IPS-NIHi7 (cell line): ENCODE measurements around the gene PTPRN.
"Not testable (repeated sequence)": the region's sequence is repeated elsewhere in the genome, so short reads cannot be mapped to it uniquely, and the experiment has no call there.

Source experiments
- DNase-seq: peaks from one replicate; pipeline ENCODE4 v3.0.0; 2012; ENCODE audit warnings: mixed read lengths; ENCODE audit errors: extremely low spot score

Gene PTPRN

DNA sequence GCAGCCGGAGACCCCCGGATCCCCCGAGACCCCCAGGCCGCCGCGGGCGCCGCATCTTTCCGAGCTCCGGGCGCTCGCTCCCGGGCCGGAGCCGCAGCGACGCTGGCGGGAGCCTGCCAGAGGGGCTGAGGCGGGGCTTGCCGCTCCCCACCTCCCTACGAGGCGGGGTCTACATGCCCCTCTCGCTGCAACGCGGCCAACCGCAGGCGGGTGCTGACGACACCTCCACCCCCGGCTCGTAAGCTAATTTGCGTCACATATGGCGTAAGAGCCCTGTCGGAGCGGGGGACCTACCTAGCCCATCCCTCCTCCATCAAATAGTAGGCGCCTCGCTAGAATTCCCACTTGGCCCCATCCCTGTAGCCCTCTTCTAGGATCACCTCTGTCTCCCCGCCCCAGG, at the start of gene PTPRN:
PTPRN (minus strand) TSS at position 124 of the 400 bp plus-strand sequence; CDS start at position 55, 69 bp downstream.
- DNase-seq: peak; percentile 91

DNA sequence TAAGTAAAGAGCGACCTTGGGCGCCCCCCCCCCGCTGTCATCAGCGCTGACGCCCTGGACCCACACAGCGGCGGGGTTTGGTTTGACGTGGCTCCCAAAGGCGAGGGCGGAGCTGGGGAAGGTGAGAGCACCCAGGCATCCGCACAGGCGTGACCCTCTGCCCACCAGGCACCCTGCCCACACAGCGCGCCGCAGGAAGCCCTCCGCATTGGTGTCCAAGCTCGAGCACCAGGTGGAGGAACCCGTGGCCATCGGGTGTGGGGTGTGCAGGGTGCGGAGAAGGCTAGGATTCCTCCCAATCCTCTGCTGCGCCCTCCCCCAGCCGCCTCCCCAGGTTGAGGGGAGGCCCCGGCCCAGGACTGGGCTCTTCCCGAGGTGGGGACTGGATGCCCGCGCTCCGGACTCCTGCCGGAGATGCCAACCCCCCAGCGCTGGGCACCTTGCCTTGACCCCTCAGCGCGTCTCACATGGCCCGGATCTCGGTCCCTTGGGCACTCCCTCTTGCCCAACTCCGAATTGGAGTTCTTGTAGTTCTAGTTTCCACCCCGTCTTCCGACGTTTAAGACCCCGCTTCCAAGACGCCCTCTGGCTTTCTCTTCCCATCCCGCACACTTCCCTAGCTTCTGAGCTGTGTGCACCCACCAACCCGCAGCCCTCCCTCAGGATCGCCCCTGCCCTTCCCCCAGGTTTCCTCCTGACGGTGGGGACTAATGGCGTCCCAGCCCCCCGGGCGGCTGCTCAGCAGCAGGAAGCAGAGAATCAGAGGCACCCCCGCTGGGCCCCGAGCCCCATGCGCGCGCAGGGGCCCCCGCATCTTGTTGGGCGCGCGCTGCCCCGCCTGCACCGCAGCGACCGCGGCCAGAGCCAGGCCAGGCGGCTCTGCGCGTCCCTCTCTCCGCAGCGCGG, 49.2 kb upstream of the PTPRN start:
- DNase-seq: peak; percentile 34

DNA sequence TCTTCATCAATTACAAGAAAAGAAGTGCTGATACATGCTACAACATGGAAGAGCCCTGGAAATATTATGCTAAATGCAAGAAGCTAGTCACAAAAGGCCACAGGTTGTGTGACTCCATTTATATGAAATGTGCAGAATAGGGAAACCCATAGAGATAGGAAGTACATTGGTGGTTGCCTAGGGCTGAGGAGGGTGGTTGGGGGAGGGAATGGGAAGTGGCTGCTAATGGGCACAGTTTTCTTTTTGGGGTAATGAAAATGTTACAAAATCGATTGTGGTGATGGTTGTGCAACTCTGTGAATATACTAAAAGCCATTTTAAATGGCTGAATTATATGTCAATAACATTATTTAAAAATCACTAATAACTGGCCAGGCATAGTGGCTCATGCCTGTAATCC, 47.6 kb upstream of the PTPRN start:
- DNase-seq: no peak

DNA sequence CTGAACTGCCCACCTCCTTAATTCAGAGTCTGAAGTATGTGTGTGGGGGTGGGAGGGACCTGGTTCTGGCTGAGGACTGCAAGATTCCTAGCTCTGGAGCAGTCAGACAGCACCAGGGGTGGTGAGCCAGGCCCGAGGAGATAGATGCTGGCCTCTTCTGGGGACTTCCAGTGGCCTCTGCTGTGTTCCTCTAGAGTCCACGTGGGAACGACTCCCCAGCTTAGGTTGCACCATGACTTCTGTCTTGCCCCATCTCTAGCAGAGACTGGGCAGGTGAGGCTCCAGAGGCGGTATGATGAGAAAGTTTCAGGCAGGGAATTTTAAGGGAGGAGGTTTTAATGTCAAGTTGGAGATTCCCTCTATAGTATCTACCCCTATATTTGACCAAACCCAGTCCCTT, 45.4 kb upstream of the PTPRN start:
- DNase-seq: no peak

DNA sequence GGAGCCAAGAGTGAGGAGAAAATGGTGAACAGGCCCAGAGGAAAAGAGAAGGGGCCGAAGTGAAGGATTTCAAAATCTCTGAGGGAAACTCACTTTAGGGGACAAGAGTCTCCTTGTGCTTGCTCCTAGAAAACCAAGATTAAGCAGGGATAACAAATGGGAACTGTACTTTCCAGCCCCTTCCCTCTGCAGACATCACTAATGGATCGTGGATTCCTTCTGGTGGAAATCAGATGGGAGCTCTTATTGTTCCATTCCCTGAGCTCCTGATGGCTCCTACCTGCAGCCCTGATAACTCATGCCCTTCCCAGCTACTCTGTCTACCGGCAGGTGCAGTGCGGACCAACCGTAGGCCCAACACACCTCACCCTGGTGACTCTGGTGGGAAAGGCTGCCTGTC, 43.9 kb upstream of the PTPRN start:
- DNase-seq: no peak

DNA sequence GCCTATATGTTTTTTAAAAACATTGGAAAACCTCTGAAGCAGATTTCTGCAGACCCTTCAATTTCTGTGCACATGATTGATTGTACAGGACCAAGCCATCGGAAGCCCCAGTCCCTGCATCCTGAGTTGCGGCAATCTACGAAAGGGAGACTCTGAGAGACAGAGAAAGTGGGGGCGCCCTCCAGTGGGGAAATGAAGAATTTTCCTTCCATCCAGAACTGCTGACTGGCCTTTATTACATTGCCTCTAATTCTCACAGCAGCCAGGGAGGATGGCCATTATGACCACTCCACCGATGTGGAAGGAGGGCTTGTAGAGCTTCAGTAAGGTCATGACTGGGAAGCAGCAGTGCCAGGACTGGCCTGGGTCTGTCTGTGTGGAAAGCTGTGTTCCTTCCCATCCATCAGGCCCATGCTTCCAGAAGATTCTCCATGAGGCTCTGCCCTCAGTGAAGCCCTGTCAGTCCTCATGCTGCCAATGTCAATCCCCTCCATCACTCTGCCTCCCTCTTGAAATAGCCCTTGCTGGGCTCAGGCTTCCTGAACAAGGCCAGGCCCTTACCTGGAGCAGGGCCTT, 43.3 kb upstream of the PTPRN start:
- DNase-seq: peak; percentile 86

DNA sequence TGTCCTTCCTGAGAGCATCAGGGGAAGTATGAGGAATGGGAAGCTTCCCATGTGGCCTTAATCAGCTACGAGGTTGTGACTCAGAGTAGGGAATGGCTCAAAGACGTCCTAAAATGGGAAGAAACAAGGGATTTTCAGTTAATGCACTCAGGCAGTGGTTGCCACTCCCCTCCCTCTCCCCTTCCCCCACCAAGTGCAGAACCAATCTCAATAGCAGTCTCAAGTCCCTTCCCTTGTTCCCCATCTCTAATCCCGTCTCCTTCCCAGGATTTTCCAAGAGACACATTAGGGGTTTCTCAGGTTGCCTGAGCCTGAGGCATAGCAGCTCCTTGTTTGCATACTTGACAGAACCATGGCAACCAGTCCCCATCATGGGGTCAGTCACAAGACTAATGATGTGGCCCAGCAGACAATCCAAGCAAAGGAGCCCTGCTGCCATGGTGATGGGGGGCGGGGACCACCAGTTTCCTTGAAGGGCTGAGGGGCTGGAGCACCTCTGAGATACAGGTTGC, 41.6 kb upstream of the PTPRN start:
- DNase-seq: no peak

DNA sequence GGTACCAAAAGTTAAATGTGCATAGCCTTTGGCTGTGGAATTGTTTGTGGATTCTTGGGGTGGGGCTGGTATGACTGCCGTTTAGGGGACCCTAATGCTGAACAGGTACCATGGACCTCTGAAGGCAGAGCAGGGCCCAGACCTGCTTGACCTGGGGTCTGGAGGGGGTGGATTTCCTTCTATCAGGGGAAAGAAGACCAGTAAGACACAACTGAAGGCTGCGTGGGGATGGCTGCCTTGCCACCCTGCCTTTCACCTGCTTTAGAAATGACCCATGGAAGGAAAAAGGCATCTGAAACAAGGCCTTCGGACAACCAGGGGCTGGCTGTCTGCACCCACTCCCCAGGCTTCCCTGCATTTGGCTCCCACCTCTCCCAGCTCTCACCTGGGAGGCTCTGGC, 41.0 kb upstream of the PTPRN start:
- no peak for DNase-seq

DNA sequence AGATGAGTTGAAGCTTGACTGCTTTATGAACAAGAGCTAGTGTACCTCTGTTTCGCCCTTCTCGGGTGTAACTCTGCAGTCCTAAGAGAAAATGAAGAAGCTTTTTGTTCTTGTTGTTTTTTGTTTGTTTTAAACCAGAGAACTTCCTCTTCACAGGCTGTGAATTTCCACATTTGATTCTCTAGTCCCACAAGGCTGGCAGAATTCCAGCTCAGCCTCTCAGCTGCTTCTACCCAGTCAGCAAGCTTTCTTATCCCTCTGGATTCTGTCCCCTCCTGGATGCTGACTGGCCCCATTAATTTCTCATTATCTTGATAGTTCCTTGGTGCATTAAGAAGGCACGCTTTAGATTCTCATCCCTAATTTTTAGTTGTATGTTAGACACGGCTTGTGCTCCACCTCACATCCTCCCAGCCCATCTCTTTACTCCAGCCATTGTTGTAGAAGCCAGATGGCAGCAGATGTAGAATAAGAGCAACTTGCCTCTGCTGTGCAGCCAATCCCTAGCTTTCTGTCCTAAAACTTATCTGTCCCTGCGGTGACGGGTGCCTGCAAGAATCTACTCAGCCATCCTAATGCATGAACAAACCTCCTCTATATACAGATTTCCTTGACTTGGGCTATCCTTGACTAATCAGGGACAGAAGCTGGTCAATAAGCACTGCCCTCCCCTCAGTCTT, 35.7 kb upstream of the PTPRN start:
- DNase-seq: no peak

DNA sequence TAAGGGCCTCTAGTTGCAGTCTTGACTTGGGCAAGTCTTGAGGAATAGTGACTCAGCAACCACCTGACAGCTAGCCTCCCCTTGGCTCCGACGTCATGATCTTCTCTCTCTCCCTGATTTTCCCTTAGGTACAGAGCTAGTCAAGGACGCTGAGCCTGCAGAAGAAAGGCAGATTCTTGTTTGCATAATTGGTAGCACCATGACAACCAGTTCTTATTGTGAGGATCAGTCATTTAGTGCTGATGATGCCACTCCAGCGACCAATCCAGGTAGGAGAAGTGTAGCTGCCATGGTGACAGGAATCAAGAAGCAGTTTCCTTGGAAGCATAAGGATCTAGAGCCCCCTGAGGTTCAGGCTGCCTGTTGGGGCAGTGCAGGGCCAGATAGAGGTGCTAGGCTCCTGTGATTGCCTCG, 26.2 kb upstream of the PTPRN start:
- no peak for DNase-seq

DNA sequence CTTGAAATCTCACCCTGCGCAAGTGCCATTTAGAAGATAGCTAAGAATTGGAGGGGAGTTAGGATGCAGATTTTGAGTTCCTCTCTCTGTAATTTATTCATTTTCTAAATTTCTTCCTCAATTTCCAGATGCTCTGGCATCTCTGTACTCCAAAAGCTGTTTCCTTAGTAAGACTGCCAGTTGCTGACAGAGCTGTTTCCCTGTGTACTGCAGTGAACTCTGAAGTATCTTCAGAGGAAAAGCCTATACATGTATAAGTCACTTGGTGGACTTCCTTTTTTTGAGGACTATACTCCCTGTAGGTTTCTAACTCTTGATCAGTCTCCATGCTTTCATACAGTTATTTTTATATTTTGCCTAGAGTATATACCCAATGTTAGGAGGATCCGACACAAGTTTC, 24.9 kb upstream of the PTPRN start:
- no peak for DNase-seq

DNA sequence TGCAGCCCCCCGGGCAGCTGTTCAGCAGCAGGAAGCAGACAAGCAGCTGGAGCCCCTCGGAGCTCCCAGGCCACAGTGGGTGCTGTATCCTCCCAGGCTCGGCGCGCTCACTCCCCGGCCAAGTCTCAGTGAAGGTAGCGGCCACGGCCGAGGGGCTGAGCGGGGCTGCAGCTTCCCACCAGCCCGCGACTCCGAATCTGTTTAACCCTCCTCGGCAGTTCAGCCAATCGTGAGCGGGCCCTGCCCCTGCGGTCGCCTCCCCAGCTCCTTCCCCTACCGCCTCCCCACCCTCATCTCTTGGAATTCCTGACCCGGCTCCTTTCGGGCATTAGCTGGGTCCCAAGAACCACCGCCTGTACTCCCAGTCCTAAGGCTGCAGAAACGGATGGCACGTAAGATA, 23.3 kb upstream of the PTPRN start, which contains the start of gene RESP18:
RESP18 (minus strand) TSS at position 203 of the 400 bp plus-strand sequence.
- peak; percentile 67 for DNase-seq

DNA sequence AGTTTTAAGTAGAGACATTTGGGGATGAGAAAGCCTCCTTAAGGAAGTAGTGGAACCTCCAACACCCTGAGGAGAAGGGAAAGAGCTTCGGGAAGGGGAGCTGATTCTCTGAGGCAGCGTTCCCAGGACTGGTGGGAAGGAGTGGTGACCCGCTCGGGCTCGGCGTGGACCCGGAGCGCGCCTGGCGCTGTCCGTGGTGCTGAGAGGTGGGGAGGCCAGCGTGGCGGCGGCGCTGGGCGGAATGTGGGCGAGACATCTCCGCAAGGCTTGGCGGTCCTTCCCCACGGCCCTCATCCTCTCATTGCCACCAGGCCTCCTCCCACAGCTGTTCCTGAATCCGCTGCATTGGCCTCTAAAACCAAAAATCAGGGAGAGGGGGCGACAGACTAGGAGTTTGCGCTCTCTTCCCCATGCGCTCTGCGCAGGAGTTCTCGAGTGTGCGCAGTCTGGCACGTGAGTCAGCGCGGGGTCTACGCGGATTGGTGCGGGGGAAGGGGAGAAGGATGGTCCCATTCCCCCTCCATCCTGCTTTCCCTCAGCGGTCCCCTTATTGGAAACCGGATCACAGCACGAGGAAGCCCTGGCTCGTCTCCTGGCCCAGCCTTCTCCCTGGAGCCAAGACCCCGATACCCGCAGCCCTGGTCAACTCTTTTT, 22.5 kb upstream of the PTPRN start:
- DNase-seq: peak; percentile 86

DNA sequence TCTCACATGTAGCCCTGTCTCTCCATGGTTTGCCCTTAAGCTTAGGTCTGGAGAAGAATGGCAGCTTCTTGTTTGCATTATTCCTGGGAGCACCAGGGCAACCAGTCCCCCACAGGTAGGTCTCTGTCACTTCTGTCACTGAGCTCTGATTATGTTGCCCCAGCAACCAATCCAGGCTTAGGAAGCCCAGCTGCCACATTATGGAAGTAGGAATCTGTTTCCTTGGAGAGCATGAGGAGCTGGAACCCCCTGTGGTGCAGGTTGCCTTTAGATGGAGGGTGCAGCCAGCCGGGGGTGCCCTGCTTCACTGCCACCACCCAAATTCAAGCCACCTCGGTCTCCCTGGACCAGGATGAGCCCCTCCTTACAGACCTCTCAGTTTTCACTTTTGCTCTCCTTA, 18.5 kb upstream of the PTPRN start:
- DNase-seq: no peak

DNA sequence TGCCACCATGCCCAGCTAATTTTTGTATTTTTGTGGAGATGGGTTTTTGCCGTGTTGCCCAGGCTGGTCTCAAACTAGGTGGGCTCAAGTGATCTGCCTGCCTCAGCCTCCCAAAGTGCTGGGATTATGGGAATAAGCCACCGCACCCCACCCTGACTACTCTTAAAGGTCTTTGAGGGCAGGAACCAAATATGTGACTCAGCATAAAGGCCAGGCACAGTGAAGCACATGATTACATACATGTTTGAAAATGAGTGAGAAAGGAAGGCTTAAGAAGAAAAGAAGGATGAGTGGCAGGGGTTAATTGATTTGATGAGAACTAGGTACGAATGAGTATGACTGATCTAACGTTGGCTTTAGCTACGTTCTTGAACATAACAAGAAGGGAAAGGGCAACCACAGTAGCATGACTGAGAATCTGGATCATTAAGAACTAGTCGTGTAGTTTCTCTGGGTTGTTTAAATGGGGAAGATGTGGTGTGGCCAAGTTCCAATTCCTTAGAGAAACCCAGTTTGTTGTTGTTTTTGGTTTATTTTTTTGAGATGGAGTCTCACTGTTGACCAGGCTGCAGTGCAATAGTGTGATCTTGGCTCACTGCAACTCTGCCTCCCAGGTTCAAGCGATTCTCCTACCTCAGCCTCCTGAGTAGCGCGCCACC, 16.6 kb upstream of the PTPRN start:
- DNase-seq: no peak

DNA sequence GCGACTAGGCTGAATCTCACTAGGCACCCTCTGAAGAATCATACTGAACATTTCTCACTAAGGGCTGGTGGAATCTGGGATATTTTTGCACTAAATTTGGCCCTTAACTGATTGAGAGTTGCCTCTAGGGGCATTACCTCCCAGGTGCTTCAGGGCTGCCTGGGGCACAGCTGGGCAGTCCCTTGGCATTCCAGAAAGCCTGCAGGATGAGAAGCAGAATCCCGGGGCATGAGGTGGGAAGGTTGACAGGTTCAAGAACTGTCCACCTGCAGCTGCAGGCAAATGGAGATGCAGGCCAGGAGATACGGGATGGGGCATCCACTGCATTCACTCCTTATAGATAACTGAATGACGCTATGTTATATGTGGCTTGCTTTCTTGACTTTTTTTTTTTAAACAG, 15.9 kb upstream of the PTPRN start:
- DNase-seq: no peak

DNA sequence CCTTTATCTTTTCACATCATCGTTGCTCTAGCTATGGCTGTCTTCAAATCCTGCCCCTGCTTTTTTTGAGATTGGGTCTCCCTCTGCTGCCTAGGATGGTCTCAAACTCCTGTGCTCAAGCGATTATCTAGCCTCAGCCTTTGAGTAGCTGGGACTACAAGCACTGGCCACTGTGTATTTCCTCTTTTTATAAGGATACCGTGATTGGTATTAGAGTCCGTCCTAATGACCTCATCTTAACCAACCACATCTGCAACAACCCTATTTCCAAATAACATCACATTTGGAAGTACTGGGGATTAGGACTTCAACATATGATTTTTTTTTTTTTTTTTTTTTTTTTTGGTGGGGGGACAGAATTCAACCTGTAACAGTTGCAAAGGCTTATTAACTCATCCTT, 14.2 kb upstream of the PTPRN start:
- no peak for DNase-seq

DNA sequence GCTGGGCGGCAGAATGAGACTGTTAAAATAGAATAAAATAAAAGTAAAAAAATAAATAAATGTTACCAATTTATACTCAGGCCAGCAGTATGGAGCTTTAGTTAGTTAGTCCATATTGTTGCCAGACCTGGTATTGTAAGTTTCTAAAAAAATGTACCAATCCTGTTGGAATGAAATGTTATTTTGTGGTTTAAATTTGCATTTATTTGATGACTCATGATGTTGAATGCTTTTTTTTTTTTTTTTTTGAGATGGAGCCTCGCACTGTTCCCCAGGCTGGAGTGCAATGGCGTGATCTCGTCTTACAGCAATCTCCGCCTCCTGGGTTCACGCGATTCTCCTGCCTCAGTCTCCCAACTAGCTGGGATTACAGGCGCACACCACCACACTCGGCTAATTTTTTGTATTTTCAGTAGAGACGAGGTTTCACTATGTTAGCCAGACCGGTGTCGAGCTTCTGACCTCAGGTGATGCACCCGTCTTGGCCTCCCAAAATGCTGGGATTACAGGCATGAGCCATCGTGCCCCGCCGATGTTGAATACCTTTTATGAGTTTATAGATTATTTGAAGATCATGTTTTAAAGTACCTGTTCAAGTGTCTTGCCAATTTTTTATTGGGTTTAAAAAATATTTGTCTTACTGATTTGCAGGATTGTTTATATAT, 5.7 kb upstream of the PTPRN start:
- no peak for DNase-seq

DNA sequence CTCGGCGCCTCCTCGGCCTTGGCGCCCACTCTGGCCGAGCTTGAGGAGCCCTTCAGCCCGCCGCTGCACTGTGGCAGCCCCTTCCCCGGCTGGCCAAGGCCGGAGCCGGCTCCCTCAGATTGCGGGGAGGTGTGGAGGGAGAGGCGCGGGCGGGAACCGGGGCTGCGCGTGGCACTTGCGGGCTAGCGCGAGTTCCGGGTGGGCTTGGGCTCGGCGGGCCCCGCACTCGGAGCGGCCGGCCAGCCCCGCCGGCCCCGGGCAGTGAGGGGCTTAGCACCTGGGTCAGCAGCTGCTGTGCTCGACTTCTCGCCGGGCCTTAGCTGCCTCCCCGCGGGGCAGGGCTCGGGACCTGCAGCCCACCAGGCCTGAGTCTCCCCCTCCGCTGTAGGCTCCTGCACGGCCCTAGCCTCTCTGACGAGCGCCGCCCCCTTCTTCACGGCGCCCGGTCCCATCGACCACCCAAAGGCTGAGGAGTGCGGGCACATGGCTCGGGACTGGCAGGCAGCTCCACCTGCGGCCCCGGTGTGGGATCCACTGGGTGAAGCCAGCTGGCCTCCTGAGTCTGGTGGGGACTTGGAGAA, 3.6 kb upstream of the PTPRN start:
- DNase-seq: not testable (repeated sequence)
